AG09319 (cell line): ENCODE measurements around the gene MMP23B.

Experiments used
- DNase-seq: peaks from one replicate; pipeline ENCODE4 v3.0.0-alpha.2; 2010; ENCODE audit warnings: low read depth; ENCODE audit errors: extremely low read depth
- CTCF ChIP-seq: IDR thresholded peaks from 2 replicates; pipeline ENCODE4 v1.5.1; 2011; ENCODE audit warnings: low read depth, mild to moderate bottlenecking, inconsistent platforms, low read length, moderate library complexity

MMP23B gene

DNA sequence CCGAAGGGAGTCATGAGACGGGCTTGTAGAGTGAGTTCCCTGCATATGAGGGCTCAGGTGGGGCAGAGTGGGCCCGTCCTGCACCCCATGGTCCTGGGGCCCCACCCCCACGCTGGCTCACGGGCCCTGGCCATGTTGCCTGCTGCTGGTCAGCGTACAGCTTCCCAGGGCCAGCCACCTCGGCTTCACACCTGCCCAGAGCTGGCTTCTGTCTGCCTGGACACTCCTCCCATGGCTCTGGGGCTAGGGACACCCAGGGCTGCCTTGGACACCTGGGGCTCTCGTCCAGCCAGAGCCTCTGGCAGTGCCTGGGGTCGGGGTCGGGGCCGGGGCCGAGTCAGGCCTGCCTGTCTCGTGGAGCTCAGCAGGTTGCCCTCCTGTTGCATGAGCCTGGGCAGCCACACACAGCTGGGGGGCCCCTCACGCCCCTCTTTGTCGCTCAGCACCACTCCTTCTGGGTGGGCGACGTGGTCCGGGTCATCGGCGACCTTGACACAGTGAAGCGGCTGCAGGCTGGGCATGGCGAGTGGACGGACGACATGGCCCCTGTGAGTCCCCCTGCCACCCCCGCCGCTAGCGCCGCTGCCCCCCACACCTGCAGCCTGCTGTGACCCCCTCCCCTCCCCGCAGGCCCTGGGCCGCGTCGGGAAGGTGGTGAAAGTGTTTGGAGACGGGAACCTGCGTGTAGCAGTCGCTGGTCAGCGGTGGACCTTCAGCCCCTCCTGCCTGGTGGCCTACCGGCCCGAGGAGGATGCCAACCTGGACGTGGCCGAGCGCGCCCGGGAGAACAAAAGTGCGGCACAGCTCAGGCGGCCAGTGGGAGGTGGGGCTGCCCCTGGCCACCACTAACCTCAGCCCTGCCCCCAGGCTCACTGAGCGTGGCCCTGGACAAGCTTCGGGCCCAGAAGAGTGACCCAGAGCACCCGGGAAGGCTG, 5.5 kb upstream of the MMP23B start:
- no peak for DNase-seq
- no peak for TF ChIP-seq CTCF

GRCh38 chr1:1627261-1627828, 4.6 kb upstream of the MMP23B start:
- TF ChIP-seq CTCF, result no peak
- no peak for DNase-seq

DNA sequence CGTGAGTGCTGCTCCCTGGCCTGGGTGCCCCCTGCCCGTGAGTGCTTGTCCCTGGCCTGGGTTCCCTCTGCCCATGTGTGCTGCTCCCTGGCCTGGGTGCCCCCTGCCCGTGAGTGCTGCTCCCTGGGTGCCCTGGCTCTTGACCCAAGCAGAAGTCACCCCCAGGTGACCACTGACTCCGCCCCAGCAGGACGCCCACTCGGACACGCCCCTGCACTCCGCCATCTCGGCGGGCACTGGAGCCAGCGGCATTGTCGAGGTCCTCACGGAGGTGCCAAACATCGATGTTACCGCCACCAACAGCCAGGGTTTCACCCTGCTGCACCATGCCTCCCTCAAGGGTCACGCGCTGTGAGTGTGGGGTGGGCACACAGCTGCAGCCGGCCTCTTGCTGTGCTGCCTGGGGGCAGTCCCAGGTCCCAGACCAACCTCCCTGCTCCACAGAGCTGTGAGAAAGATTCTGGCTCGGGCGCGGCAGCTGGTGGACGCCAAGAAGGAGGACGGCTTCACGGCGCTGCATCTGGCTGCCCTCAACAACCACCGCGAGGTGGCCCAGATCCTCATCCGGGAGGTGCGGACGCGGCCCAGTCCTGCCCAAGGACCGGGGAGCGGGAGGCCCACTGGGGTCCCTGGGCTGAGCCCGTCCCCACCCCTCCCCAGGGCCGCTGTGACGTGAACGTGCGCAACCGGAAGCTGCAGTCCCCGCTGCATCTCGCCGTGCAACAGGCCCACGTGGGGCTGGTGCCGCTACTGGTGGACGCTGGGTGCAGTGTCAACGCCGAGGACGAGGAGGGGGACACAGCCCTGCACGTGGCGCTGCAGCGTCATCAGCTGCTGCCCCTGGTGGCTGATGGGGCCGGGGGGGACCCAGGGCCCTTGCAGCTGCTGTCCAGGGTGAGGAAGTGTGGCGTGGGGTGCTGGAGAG, 3.9 kb upstream of the MMP23B start:
- no peak for TF ChIP-seq CTCF
- DNase-seq, result no peak

DNA sequence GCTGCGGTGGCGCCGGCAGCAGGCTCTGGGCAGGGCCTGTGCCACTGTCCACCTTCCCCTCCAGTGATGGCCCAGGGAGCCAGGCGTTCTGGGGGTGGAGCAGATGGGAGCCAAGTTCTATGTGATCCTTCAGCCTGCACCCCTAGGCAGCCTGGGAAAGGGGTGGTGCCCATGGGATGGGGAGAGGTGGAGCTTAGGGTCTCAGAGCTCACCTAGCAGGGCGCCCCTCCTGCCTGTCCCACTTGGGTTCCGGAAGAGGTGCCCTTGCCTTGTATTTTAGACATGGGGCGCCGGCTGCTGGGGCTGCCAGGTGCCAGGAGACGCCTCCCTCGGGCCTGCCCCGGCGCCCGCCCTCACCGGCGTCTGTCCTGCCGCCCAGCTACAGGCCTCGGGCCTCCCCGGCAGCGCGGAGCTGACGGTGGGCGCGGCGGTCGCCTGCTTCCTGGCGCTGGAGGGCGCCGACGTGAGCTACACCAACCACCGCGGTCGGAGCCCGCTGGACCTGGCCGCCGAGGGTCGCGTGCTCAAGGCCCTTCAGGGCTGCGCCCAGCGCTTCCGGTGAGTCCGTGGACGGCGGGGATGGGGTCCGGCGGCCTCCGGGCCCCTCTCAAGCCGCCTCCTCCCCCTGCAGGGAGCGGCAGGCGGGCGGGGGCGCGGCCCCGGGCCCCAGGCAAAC, 3.1 kb upstream of the MMP23B start:
- DNase-seq, result no peak
- no peak for TF ChIP-seq CTCF

DNA sequence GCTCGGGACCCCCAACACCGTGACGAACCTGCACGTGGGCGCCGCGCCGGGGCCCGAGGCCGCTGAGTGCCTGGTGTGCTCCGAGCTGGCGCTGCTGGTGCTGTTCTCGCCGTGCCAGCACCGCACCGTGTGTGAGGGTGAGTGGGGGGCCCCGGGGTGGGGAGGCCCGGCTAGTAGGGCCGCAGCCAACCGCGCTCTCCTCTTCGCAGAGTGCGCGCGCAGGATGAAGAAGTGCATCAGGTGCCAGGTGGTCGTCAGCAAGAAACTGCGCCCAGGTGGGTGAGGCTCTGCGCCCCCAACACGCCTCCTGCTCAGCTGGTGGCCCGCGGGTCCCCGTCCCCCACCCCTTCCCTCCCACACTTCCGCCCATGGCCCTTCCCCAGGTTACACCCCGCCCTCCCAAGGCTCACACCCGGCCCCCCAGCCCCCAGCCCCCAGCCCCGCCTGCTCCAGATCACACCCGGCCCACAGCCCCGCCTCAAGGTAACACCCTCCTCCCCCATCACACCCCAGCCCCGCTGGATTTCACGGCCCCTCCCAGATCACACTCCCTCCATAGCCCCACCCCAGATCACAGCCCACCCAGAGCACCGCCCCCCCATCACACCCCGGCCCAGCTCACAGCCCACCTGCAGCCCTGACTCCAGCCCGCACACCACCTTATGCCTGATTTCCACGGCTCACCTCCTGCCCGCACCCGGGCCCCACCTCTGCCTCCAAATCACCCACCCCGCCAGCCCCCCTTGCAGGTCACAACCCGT, 2.4 kb upstream of the MMP23B start:
- no peak for DNase-seq
- TF ChIP-seq CTCF, result no peak

DNA sequence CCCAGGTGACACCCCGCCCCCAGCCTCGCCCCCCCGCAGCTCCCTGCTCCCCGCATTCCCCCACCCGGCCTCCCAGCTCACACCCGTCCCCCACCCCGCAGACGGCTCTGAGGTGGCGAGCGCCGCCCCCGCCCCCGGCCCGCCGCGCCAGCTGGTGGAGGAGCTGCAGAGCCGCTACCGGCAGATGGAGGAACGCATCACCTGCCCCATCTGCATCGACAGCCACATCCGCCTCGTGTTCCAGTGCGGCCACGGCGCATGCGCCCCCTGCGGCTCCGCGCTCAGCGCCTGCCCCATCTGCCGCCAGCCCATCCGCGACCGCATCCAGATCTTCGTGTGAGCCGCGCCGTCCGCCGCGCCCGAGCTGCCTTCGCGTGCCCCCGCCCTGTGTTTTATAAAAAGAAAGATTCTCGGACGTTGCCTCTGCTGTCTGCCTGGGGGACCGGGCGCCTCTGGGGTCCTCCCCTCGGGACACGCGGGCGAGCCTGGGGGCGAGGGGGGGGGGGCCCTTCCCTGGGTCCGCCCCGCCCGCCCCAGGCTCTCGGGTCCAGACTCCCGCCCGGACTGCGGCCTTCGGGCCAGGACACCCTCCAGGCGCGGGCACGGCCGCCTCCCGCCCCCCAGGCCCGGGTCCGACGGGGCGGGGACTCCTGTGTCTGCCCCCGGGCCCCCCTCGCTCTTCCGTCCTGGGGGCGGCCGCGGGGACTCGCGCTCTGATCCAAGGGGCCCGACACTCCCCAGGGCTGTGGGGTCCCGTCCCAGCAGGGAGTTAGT, 1.6 kb upstream of the MMP23B start:
- TF ChIP-seq CTCF, result no peak
- no peak for DNase-seq
